ENCODE data around the gene MCCC1.

DNA sequence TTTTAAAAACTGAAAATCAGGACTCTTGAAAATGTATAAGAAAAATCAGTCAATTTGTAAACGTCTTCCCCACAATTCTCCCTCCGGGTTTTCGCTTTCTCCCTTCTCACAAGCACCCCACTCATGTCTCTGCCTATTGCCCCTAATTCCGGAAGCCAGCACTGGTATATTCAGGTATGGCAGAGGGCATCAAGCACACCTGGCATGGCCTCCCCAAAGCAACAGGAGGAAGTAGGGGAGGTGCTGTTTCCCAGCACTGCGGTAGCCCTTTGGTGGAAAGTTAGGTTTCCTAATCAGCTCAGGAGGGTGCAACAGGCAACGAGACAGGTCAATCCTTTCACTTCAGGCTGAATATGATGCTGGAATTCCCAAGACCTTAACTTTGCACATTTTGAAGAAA, 33.1 kb upstream of the MCCC1 start:
- TF ChIP-seq, protein P1, sequence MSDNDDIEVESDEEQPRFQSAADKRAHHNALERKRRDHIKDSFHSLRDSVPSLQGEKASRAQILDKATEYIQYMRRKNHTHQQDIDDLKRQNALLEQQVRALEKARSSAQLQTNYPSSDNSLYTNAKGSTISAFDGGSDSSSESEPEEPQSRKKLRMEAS (IDR thresholded peaks at IDR 0.05; ENCODE audit: low read depth, low read length): no peak
- no peak for TF ChIP-seq POLR2AphosphoS5 (IDR thresholded peaks at IDR 0.05; ENCODE audit: low read length)

Data from GM12878 (cell line).